Heart right ventricle (tissue), 16 donors: ENCODE results near the gene FGF14. TPM values are rescaled to one million over a fixed set of nuclear protein-coding genes. Genes with fewer than 3 reads are reported as not detected.

ENCODE experiments used
- ATAC-seq, 8 donors: fragments of 200-7000 bp; cut with Tn5 transposase; one replicate each; pipeline ENCODE4 v1.9.1; 2020; ENCODE audit warnings: mild to moderate bottlenecking in 8 of 8, moderate library complexity in 8 of 8, moderate number of reproducible peaks in 1 of 8
- DNase-seq, 2 donors: peaks; one replicate each; pipeline ENCODE4 v3.0.0-alpha.2; 2020
- H3K27ac ChIP-seq, 10 donors: fragments of 200-600 bp; sonication (generic) in 2 of 10; one replicate each; pipeline versions ENCODE4 v1.5.0 to v1.8.0; 2020 to 2022; ENCODE audit warnings: mild to moderate bottlenecking in 3 of 10
- H3K27me3 ChIP-seq, 7 donors: fragments of 200-600 bp; one replicate each; pipeline ENCODE4 v1.8.0; 2021 to 2022; ENCODE audit warnings: mild to moderate bottlenecking in 2 of 7
- H3K36me3 ChIP-seq, 9 donors: fragments of 200-600 bp; sonication (generic) in 1 of 9; one replicate each; pipeline versions ENCODE4 v1.5.0 to v1.8.0; 2020 to 2022; ENCODE audit warnings: mild to moderate bottlenecking in 2 of 9
- H3K4me1 ChIP-seq, 9 donors: fragments of 200-600 bp; sonication (generic) in 1 of 9; one replicate each; pipeline versions ENCODE4 v1.5.0 to v1.8.0; 2020 to 2022; ENCODE audit warnings: mild to moderate bottlenecking in 4 of 9
- H3K4me3 ChIP-seq, 10 donors: fragments of 200-600 bp; sonication (generic) in 2 of 10; one replicate each; pipeline versions ENCODE4 v1.5.0 to v1.8.0; 2020 to 2022; ENCODE audit warnings: mild to moderate bottlenecking in 7 of 10, moderate library complexity in 2 of 10
- H3K9me3 ChIP-seq, 11 donors: fragments of 200-600 bp in 10 of 11; sonication (generic) in 2 of 11; one replicate each; pipeline versions ENCODE4 v1.5.0 to v1.8.0; 2013 to 2022; ENCODE audit warnings: mild to moderate bottlenecking in 2 of 11, control low read depth in 1 of 11, moderate library complexity in 1 of 11
- WGBS, 2 donors: extraction: QIAGEN DNeasy Blood & Tissue Kit; methylation state at CpG; one replicate each; pipeline ENCODE4 v1.1.7; 2013; ENCODE audit warnings: inconsistent platforms in 1 of 2; 5-methylcytosine and 5-hydroxymethylcytosine counted together
- intact Hi-C, 10 donors: fragments of 100-400 bp; cut with DNase I; formaldehyde crosslinking; loops; one replicate each; pipeline versions ENCODE4 v1.11.1 to v1.14.2; 2022
- polyA plus RNA-seq, 2 donors: library from polyadenylated mRNA; stranded (reverse); fragments of 200-250 nt; gene quantifications; one replicate each; pipeline ENCODE4 v1.2.3, GENCODE V29; 2013
- total RNA-seq, 10 donors: library from RNA; stranded (reverse); fragmentation: NEBNext Ultra II Directional in 3 of 10; extraction: Animal tissue kit (Norgen Biotek cat#: 25700) in 3 of 10; gene quantifications; one replicate each; pipeline versions ENCODE4 v1.2.1 to v1.2.4, GENCODE V29; 2021 to 2023
- TF ChIP-seq, protein P1 (sequence below), 9 donors: fragments of 200-600 bp; sonication (generic) in 2 of 9; IDR thresholded peaks; one replicate each; pipeline versions ENCODE4 v1.5.0 to v1.8.0; 2021 to 2022; ENCODE audit warnings: antibody characterized with exemption in 9 of 9, mild to moderate bottlenecking in 5 of 9, moderate library complexity in 1 of 9
- donor health status: Arrhythmogenic right ventricular cardiomyopathy.
- donor health status: ischemic (EF 13 %, LVEDD 7.1; RV severe dilation, severe dysfunction).
- donor health status: healthy with polysubstance abuse.
- donor health status: DM: no; HTN: yes; CAD: no.
- donor health status: DM: no; HTN: no; CAD: no.
- donor health status: ischemic (EF 25% LVEDD 6.9; RV normal size, moderate dysfunction).
- donor health status: ischemic (EF 25% LVEDD 5.7; RV mildly dilated, moderate dysfunction).
- donor health status: healthy.
- donor health status: DM: yes; HTN: yes; CAD: no.
- donor health status: Ischemic cardiomyopathy.
- donor health status: ischemic (EF 35%, LVEDD 5.7; RV mildly dilated, moderate dysfunction).
- donor health status: nonischemic (EF 11% LVEDD 7.7; RV severe dilation, severe dysfunction).
- donor health status: DM: yes; HTN: yes; CAD: no.
- donor health status: PGD.
- donor health status: ischemic (EF 29% LVEDD 5.4; RV normal size, mild dysfunction).
- donor health status: nonischemic (EF 23%, LVEDD 6.1; RV moderate dilation, normal function).

The FGF14 gene
- total and polyA plus RNA-seq, 12 donors = 0.20 to 7.8 (median 5.3) TPM

GRCh38 chr13:102033857-102034331 lies 368.0 kb downstream of the FGF14 start:
- WGBS, 2 donors = 70 to 71% methylated on average over 5 of the region's 5 CpGs
- intact Hi-C loops = no loop called here
- no peak for DNase-seq

DNA sequence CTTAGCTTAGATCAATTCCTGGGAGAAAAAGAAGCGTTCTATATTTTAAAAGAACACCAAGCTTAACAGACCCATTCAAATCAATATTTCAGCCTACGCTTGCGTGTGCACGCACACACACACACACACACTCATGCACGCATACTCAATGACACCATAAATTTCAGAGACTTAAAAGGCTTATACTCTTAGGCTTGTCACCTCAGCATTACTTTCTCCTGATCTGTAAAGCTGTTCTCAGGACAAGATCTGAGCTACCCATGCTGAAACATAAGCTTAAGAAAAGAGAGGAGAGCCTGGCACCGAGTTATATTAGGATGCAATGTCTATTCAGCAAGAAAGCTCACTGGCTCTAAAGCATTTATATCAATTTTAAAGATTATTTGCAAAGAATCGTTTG lies 368.5 kb downstream of the FGF14 start:
- DNase-seq = no peak
- intact Hi-C loops = no loop called here
- ATAC-seq = no peak
- Histone ChIP-seq H3K27me3 (no peaks in the 10 kb centered on the region), H3K4me1 (peaks cover 0 to 8% (median 0%) of the 10 kb centered on the region in 9 donors), H3K9me3 (peaks cover 0 to 11% (median 0%) of the 10 kb centered on the region in 11 donors), H3K27ac (no peak overlapping the region), H3K4me3 (no peak overlapping the region), H3K36me3 (no peaks in the 10 kb centered on the region)
- 85 to 86% methylated on average over 7 of the region's 7 CpGs for WGBS, 2 donors
- TF ChIP-seq, protein P1, sequence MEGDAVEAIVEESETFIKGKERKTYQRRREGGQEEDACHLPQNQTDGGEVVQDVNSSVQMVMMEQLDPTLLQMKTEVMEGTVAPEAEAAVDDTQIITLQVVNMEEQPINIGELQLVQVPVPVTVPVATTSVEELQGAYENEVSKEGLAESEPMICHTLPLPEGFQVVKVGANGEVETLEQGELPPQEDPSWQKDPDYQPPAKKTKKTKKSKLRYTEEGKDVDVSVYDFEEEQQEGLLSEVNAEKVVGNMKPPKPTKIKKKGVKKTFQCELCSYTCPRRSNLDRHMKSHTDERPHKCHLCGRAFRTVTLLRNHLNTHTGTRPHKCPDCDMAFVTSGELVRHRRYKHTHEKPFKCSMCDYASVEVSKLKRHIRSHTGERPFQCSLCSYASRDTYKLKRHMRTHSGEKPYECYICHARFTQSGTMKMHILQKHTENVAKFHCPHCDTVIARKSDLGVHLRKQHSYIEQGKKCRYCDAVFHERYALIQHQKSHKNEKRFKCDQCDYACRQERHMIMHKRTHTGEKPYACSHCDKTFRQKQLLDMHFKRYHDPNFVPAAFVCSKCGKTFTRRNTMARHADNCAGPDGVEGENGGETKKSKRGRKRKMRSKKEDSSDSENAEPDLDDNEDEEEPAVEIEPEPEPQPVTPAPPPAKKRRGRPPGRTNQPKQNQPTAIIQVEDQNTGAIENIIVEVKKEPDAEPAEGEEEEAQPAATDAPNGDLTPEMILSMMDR (IDR thresholded peaks at IDR 0.05) = no peak

More at GRCh38 chr13:102033857-102034331, 368.0 kb downstream of the FGF14 start:
- no peak overlapping the region for H3K27ac ChIP-seq
- H3K4me3 ChIP-seq = no peak overlapping the region
- TF ChIP-seq, protein P1 (IDR thresholded peaks at IDR 0.05) = no peak
- no peak for ATAC-seq
- H3K27me3 ChIP-seq = no peaks in the 10 kb centered on the region
- peaks cover 0 to 5% (median 0%) of the 10 kb centered on the region in 9 donors for H3K4me1 ChIP-seq
- H3K9me3 ChIP-seq = peaks cover 0 to 11% (median 0%) of the 10 kb centered on the region in 11 donors
- H3K36me3 ChIP-seq = no peaks in the 10 kb centered on the region

DNA sequence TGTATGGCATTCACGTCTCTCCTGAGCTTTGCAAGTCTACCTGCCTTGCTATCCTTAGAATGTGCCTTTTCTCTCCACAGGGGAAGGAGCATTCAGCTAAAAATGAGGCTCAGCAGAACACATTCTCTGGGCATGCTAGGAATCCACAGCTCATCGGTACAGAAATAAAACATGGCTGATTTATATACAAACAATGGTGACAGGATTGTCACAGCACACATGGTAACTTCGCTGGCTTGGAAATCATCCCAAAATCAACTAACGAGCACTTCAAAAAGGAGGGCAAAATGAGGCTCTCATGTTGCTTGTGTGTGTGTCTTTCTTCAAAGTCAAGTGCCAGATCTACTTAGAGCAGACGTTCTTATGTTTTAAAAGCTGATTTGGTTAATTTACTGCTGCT lies 373.0 kb downstream of the FGF14 start:
- TF ChIP-seq, protein P1 (IDR thresholded peaks at IDR 0.05) = no peak
- ATAC-seq (no peak), DNase-seq (no peak)
- WGBS, 2 donors = 45 to 51% methylated on average over 5 of the region's 5 CpGs
- peaks cover 0 to 9% (median 0%) of the 10 kb centered on the region in 9 donors for H3K4me1 ChIP-seq
- no peaks in the 10 kb centered on the region for H3K9me3 ChIP-seq
- no peak overlapping the region for H3K4me3 ChIP-seq
- intact Hi-C loops = no loop called here
- H3K36me3 ChIP-seq = no peaks in the 10 kb centered on the region
- H3K27me3 ChIP-seq = no peaks in the 10 kb centered on the region
- no peak overlapping the region for H3K27ac ChIP-seq

DNA sequence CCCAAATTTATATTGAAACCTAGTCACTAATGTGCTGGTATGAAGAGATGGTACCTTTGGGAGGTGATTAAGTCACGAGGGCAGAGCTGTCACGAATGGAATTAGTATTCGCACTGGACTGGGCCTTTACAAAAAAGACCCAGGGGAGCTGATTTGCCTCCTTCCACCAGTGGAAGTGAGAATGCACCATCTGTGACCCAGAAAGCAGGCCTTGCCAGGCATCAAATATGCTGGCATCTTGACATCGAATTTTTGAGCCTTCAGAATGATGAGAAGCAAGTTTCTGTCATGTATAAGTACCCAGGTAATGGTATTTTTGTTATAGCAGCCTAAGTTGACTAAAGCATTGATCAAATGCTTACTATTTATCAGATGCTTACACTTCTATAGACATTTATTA lies 373.6 kb downstream of the FGF14 start:
- ATAC-seq (no peak), DNase-seq (no peak)
- peaks cover 0 to 9% (median 0%) of the 10 kb centered on the region in 9 donors for H3K4me1 ChIP-seq
- 57 to 70% methylated on average over 4 of the region's 4 CpGs for WGBS, 2 donors
- no peaks in the 10 kb centered on the region for H3K27me3 ChIP-seq
- no peak overlapping the region for H3K27ac ChIP-seq
- TF ChIP-seq, protein P1 (IDR thresholded peaks at IDR 0.05) = no peak
- intact Hi-C loops = no loop called here
- no peaks in the 10 kb centered on the region for H3K36me3 ChIP-seq
- H3K9me3 ChIP-seq = no peaks in the 10 kb centered on the region
- H3K4me3 ChIP-seq = no peak overlapping the region
